IPS-NIHi7 (cell line): ENCODE data around the gene ZBTB7C.
"Not testable (repeated sequence)": the region's sequence is repeated elsewhere in the genome, so short reads cannot be mapped to it uniquely, and the experiment has no call there.

Experiments
- DNase-seq: peaks from one replicate; pipeline ENCODE4 v3.0.0; 2012; ENCODE audit warnings: mixed read lengths; ENCODE audit errors: extremely low spot score

Gene ZBTB7C

GRCh38 chr18:48408727-48409590, at the start of gene ZBTB7C:
Gene ZBTB7C, minus strand, starts transcription at chr18:48409383.
- DNase-seq, result peak; percentile 33

GRCh38 chr18:48456838-48457237, 47.7 kb upstream of the ZBTB7C start:
- DNase-seq, result no peak

DNA sequence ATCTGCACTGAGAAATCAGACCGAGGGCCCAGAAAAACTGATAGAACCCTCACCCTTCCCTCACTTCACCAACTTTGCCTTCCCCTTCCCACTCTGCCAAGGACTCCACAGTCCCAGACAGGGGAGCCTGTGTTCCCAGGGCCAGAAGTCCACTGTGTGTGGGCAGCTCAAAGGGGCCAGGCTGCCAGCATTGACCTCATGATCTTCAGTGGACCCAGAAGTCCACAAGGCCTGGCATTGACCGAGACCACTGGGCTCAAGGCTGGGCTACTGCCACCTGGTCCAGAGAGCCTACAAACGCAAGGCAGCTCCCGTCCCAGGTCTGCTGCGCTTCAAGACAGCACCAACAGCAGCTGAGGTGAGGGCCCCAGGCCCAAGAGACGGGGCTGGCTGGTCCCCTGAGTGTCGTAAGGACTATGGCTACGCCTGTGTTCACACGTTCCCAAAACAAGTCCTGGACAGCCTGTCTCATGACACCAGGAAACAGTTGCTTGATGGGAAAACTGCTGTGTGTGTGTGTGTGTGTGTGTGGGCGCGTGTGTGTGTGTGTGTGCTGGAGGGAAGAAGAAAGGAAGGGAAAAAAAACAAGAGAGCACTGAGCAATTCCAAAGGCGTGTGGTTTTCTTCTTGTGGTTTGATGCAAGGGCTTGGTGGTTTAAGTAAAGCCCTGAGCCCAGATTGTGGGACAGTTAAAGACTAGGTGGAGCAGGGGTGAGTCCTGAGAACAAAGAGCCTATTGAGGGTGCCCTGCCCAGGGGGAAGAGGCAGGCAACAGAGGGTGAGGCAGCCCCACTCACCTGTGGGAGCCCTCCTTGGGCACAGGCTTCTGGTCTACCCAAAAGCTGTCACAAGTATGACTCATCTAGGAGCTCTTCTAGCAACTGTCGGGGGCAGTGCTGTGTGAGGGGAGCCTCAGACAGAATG, 46.6 kb upstream of the ZBTB7C start:
- no peak for DNase-seq

DNA sequence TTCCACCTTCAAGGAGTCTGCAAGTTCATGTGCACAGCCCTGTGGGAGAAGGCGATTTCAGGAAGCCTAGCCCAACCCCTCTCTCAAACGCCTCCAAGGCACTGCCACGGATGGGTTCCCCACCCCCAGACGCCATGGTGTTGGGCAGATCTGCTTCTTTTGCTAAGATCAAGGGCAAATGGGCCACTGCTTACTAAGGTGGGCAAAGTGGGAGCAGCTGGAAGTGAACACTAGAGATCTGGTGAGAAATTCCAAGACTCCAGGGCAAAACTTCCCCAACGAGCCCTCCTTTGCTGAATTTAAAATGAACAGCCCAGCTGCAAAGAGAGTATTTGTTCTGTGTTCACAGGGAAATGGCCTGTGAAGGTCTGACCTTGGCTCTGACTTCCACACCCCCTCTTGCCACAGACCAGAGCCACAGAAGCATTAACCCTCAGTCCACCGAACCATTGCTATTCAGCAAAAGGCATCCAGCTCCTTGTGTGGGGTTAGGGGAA, 45.1 kb upstream of the ZBTB7C start:
- DNase-seq, result no peak

DNA sequence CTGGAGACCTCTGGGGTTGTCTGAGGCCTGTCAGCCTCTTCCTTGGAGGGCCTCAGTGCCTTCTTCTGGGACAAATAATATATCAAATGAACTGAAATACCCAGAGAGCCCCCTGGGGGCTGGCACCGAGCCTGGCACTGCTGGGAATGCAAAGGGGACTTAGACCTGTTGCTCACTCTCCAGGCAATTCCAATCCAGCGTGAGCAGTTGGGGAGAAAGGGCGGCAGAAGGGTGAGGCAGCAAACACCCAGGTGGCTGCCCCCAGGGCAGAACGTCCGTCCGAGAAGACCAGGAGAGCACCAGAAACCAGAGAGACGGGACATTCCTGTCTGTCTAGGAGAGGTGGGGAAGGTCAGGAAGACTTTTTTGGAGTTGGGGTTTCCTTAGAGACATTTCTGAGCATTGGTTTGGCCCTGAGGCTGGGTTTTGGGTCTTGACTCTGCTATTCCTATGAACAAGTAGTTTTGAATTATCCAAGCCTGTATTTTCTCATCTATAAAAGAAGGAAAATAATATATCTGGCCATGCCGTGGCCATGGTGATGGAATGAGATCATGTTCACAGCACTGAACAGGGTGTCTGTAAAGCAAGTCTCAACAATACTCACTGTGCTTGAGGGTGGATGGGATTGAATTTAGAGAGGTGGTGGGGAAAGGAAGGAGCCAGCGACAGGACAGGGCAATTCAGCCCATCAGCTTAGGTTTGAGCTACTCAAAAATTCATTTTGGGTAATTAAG, 44.3 kb upstream of the ZBTB7C start:
- DNase-seq, result no peak

- DNase-seq, result no peak
Observed at GRCh38 chr18:48452861-48453323, 43.7 kb upstream of the ZBTB7C start.

GRCh38 chr18:48450685-48451084, 41.5 kb upstream of the ZBTB7C start:
- DNase-seq, result no peak

GRCh38 chr18:48446582-48447225, 37.5 kb upstream of the ZBTB7C start:
- DNase-seq, result peak; percentile 90

DNA sequence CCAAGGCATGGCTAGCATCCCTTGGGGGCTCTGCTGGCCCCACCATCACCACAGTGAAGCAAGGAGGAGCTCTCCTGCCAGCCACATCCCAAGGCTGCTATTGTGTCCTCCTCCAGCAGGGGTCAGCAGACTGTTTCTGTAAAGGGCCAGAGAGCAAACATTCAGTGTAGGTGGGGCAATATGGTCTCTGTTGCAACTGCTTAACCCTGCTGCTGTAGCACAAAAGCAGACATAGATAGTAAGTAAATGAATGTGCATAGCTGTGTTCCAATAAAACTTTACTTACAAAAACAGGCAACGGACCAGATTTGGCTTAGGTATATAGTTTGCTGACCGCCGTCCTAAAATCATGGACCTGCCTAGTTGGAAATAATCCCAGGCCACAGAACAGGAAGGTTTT, 36.4 kb upstream of the ZBTB7C start:
- DNase-seq, result peak; percentile 73

- no peak for DNase-seq
Observed at GRCh38 chr18:48442761-48443160, 33.6 kb upstream of the ZBTB7C start.

DNA sequence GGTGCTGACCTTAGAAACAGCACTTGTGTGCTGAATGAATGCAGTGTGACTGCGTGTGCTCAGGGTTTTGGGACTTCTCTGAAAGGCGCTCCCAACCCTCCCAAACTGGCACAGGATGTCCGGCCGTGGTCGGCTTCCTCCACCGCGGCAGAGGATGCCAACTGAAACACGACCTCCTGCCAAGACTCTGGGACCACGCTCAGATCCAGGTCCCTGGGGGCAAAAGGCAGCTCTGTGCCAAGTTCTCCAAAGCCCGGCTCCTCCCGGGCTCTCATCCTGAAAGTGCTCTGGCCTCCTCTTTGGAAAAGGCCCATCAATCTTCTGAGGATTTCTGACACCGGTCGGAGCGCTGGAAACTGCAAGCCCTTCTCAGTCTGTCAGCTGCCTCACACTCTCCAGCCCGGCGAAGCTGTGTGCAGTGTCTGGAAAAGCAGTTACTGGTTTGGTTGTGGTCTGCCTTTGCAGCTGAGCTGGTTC, 32.3 kb upstream of the ZBTB7C start:
- DNase-seq, result no peak

- no peak for DNase-seq
Observed at GRCh38 chr18:48440924-48441323, 31.7 kb upstream of the ZBTB7C start.

GRCh38 chr18:48436907-48437306, 27.7 kb upstream of the ZBTB7C start:
- DNase-seq, result no peak

DNA sequence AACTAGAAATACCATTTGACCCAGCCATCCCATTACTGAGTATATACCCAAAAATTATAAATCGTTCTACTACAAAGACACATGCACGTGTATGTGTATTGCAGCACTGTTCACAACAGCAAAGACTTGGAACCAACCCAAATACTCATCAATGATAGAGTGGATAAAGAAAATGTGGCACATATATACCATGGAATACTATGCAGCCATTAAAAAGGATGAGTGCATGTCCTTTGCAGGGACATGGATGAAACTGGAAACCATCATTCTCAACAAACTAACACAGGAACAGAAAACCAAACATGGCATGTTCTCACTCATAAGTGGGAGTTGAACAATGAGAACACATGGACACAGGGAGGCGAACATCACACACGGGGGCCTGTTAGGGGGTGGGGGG, 25.2 kb upstream of the ZBTB7C start:
- DNase-seq, result not testable (repeated sequence)

DNA sequence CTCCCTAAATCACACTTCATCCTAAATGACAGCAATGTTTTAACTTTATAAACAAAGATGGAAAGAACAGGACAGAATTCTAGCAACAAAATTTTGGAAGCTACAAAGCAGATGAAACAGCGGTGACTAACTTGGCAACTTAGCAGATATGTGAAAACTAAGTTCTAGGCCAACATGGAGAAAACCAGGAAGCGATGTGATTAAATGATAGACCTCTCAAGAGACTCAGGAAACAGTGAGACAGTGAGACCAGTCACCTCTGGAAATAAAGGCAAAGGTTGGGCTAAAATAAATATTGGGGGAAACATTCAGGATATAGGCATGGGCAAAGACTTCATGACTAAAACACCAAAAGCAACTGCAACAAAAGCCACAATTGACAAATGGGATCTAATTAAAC, 24.4 kb upstream of the ZBTB7C start:
- DNase-seq, result no peak

GRCh38 chr18:48430150-48430549, 21.0 kb upstream of the ZBTB7C start:
- no peak for DNase-seq

DNA sequence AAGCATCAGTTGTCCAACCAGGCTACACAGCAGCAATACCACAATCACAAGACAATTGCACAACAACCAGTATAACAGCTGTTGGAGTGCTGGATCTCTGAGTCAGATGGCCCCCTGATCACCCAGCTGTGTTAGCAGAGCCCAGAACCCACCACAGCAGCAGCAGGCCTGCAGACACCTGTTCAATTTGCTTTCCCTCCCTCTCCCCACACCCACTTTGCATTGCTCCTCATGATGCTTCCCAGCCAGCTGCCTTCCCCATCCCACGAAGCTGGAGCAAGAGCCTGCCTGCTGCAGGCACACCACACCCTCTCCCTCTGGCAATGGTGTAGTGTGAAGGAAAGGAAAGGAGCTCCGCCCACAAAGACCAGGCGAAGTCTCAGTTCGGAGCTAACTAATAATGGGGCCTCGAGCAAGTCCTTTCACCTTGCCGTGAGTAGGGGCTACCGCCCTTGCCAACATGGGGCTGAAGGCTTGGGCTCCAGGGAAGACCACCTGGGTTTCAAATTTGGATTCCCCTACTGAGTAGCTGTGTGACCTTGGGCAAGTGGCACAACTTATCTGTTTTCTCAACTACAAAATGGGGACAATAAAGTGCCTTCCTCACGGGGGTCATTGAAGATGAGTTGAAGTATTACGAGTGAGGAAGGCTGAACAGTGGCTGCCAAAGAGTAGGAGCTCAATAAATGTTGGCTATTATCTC, 19.4 kb upstream of the ZBTB7C start:
- no peak for DNase-seq

DNA sequence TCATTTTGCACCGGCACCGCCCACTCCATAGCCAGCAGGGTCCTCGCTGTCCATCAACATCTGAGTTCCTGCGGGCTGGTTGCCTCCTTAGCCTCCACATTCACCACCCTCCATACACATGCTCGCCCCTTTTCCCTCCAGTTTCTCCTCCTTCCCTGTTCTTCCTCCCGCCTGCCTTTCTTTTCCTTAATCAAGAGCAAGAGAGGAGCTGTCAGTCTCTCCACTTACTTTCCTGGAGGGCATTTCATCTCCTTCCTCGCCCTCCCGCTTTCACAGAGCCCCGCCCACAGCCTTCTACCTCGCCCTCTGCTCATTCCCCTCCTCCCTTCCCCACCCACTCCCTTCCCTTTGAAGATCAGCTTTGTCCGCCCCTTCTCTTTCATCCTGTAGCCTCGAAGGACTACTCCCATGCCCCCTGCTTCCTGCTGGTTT, 13.8 kb upstream of the ZBTB7C start:
- DNase-seq, result peak; percentile 67

DNA sequence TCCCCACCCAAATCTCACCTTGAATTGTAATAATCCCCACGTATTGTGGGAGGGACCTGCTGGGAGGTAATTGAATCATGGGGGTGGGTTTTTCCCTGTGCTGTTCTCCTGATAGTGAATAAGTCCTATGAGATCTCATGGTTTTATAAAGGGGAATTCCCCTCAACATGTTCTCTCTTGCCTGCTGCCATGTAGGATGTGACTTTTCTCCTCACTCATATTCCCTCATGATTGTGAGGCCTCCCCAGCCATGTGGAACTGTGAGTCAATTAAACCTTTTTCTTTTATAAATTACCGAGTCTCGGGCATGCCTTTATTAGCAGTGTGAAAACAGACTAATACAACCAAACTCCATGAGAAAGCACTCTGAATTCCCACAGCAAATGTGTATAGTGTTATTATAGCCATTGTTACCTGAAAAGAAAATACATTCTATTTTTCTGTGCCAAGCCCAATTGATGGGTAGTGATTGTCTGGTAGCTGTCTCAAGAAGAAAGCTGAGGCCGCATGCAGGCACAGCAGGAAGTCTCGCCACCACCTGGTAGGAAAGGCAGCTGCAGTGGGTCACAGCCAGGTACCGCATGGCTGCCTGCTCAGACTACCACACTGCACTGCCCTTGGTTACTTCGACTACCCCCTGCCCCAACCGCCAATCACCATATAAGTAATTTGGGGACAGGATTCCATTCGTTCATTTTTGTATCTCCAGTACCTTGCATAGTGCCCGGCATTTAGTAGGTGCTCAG, 10.3 kb upstream of the ZBTB7C start:
- no peak for DNase-seq
